PC-3 (cell line): ENCODE measurements around the gene PLXNA1. TPM values are rescaled to one million over a fixed set of nuclear protein-coding genes. Genes with fewer than 3 reads are reported as not detected.

Experiments
- ATAC-seq: fragments of 200-7000 bp; cut with Tn5 transposase; 2 replicates; pipeline ENCODE4 v1.9.1; 2020; ENCODE audit warnings: mild to moderate bottlenecking, moderate library complexity
- BruUV-seq: library from RNA; stranded (reverse); fragments of 400-500 nt; replicated peaks from 2 replicates; lab custom pipeline; 2021; lab: Mats Ljungman, UMichigan
- CTCF ChIA-PET: fragments of 300-600 bp; sonication (Branson Sonifier 250); formaldehyde crosslinking; loops from one replicate; lab custom pipeline; 2022; ENCODE audit warnings: antibody characterized with exemption; lab: Charles Lee
- POLR2A ChIA-PET: fragments of 300-600 bp; sonication (Branson Sonifier 250); formaldehyde crosslinking; loops from one replicate; lab custom pipeline; 2022; ENCODE audit warnings: antibody characterized with exemption; ENCODE audit not compliant: unreplicated experiment; lab: Charles Lee
- DNase-seq: peaks from one replicate; pipeline ENCODE4 v3.0.0-alpha.2; 2015
- H2AFZ ChIP-seq: fragments of 300-600 bp; sonication (generic); 2 replicates; pipeline ENCODE4 v1.6.0; 2016; ENCODE audit warnings: antibody characterized with exemption, low read length
- H3F3A ChIP-seq: fragments of 300-600 bp; sonication (generic); one replicate; pipeline ENCODE4 v1.6.0; 2017; ENCODE audit warnings: antibody characterized with exemption, low read length, control low read depth, mild to moderate bottlenecking; ENCODE audit not compliant: unreplicated experiment
- H3K27ac ChIP-seq: fragments of 300-600 bp; sonication (generic); 2 replicates; pipeline ENCODE4 v1.5.1; 2016; ENCODE audit warnings: mild to moderate bottlenecking, low read length
- H3K27me3 ChIP-seq: fragments of 300-600 bp; sonication (generic); 2 replicates; pipeline ENCODE4 v1.6.1; 2016; ENCODE audit warnings: low read length, mixed read lengths
- H3K36me3 ChIP-seq: fragments of 300-600 bp; sonication (generic); 2 replicates; pipeline ENCODE4 v1.6.1; 2016; ENCODE audit warnings: low read depth, mixed run types, low read length, mixed read lengths
- H3K4me1 ChIP-seq: fragments of 300-600 bp; sonication (generic); 2 replicates; pipeline ENCODE4 v1.5.1; 2016; ENCODE audit warnings: low read length; ENCODE audit not compliant: insufficient read depth
- H3K4me2 ChIP-seq: fragments of 300-600 bp; sonication (generic); 2 replicates; pipeline ENCODE4 v1.6.0; 2016; ENCODE audit warnings: low read length
- H3K4me3 ChIP-seq: fragments of 300-600 bp; sonication (generic); 2 replicates; pipeline ENCODE4 v1.5.1; 2016; ENCODE audit warnings: mild to moderate bottlenecking, low read length, mixed read lengths
- H3K79me2 ChIP-seq: fragments of 300-600 bp; sonication (generic); 2 replicates; pipeline ENCODE4 v1.6.1; 2017; ENCODE audit warnings: low read length, mixed read lengths
- H3K9ac ChIP-seq: fragments of 300-600 bp; sonication (generic); 2 replicates; pipeline ENCODE4 v1.6.0; 2016; ENCODE audit warnings: mild to moderate bottlenecking, low read length
- H3K9me2 ChIP-seq: fragments of 300-600 bp; sonication (generic); replicated peaks from 2 replicates; pipeline ENCODE4 v1.6.1; 2016; ENCODE audit warnings: mixed run types, low read length, mixed read lengths
- H3K9me3 ChIP-seq: fragments of 300-600 bp; sonication (generic); 2 replicates; pipeline ENCODE4 v1.6.1; 2016; ENCODE audit warnings: low read length, mixed read lengths
- H4K20me1 ChIP-seq: fragments of 300-600 bp; sonication (generic); 2 replicates; pipeline ENCODE4 v1.6.1; 2016; ENCODE audit warnings: low read length, mixed read lengths
- CTCF ChIP-seq: fragments of 300-600 bp; sonication (generic); conservative IDR thresholded peaks from 2 replicates; pipeline ENCODE4 v1.5.1; 2017; ENCODE audit warnings: antibody characterized with exemption, low read depth, mild to moderate bottlenecking, low read length
- EZH2 ChIP-seq: fragments of 300-600 bp; sonication (generic); IDR thresholded peaks from one replicate; pipeline ENCODE4 v1.6.1; 2017; ENCODE audit warnings: antibody characterized with exemption, mild to moderate bottlenecking, low read length; ENCODE audit not compliant: unreplicated experiment
- EZH2phosphoT487 ChIP-seq: fragments of 300-600 bp; sonication (generic); IDR thresholded peaks from 2 replicates; pipeline ENCODE4 v1.6.1; 2018; ENCODE audit warnings: mild to moderate bottlenecking, antibody characterized with exemption, low read length, borderline replicate concordance
- intact Hi-C: fragments of 100-400 bp; cut with micrococcal nuclease; formaldehyde crosslinking; loops from 2 replicates; pipeline ENCODE4 v1.9.0; 2023
- total RNA-seq: library from RNA; depleted of rRNA; stranded (reverse); fragments of >200 nt; gene quantifications from 2 replicates; pipeline ENCODE4 v1.2.3, GENCODE V29; 2014

The PLXNA1 gene
- total RNA-seq, 1 experiment from 2014 or later, result 30.0 TPM

- BruUV-seq, result no TSS peak
- H3K9me3 ChIP-seq, result no peaks in the 10 kb centered on the region
Observed at GRCh38 chr3:127020543-127020942, 37.6 kb downstream of the PLXNA1 start.

GRCh38 chr3:127022849-127023248 lies 39.9 kb downstream of the PLXNA1 start:
- no peaks in the 10 kb centered on the region for H3K9me3 ChIP-seq
- H3K27ac ChIP-seq, result no peak overlapping the region
- no peaks in the 10 kb centered on the region for H3K9me2 ChIP-seq
- H3K4me2 ChIP-seq, result no peak overlapping the region
- no TSS peak for BruUV-seq
- intact Hi-C loops, result no loop called here
- no peaks in the 10 kb centered on the region for H4K20me1 ChIP-seq
- no peaks in the 10 kb centered on the region for H3K79me2 ChIP-seq
- peaks cover 3% of the 10 kb centered on the region; the same call in 1 of the 2 replicates for H3K4me1 ChIP-seq
- no peaks in the 10 kb centered on the region for H3K36me3 ChIP-seq
- no peaks in the 10 kb centered on the region for H3K27me3 ChIP-seq
- ATAC-seq, result no peak
- no peak overlapping the region for H3K9ac ChIP-seq
- H2AFZ ChIP-seq, result no peak overlapping the region
- no peak for TF ChIP-seq EZH2
- no peak for TF ChIP-seq CTCF
- no peak for TF ChIP-seq EZH2phosphoT487
- CTCF ChIA-PET, result no interaction called here
- POLR2A ChIA-PET, result no interaction called here
- no peak overlapping the region for H3K4me3 ChIP-seq
- no peak for DNase-seq
- H3F3A ChIP-seq, result no peaks in the 10 kb centered on the region

More at GRCh38 chr3:127020543-127020942, 37.6 kb downstream of the PLXNA1 start:
- TF ChIP-seq CTCF, result no peak
- no peak for TF ChIP-seq EZH2
- TF ChIP-seq EZH2phosphoT487, result no peak
- no peaks in the 10 kb centered on the region for H3F3A ChIP-seq
- no peaks in the 10 kb centered on the region; the same call in 1 of the 2 replicates for H3K36me3 ChIP-seq
- H3K27ac ChIP-seq, result no peak overlapping the region
- no peak overlapping the region for H2AFZ ChIP-seq
- POLR2A ChIA-PET, result no interaction called here
- H3K4me1 ChIP-seq, result peaks cover 3% of the 10 kb centered on the region; the same call in 1 of the 2 replicates
- ATAC-seq, result no peak
- no peaks in the 10 kb centered on the region for H4K20me1 ChIP-seq
- H3K79me2 ChIP-seq, result no peaks in the 10 kb centered on the region
- no peak overlapping the region for H3K4me2 ChIP-seq
- H3K4me3 ChIP-seq, result no peak overlapping the region
- no peaks in the 10 kb centered on the region for H3K9me2 ChIP-seq
- intact Hi-C loops, result no loop called here
- no peak overlapping the region for H3K9ac ChIP-seq
- DNase-seq, result no peak
- CTCF ChIA-PET, result no interaction called here
- no peaks in the 10 kb centered on the region for H3K27me3 ChIP-seq

GRCh38 chr3:127025456-127025855 lies 42.5 kb downstream of the PLXNA1 start:
- Histone ChIP-seq H3K9me3 (no peaks in the 10 kb centered on the region), H3K4me3 (no peak overlapping the region), H3K4me1 (no peaks in the 10 kb centered on the region), H3K4me2 (no peak overlapping the region), H3K36me3 (no peaks in the 10 kb centered on the region; the same call in 1 of the 2 replicates), H3F3A (no peaks in the 10 kb centered on the region), H4K20me1 (no peaks in the 10 kb centered on the region), H3K9me2 (no peaks in the 10 kb centered on the region), H3K27me3 (no peaks in the 10 kb centered on the region), H3K9ac (no peak overlapping the region), H3K79me2 (no peaks in the 10 kb centered on the region), H2AFZ (no peak overlapping the region), H3K27ac (no peak overlapping the region)
- DNase-seq (no peak), ATAC-seq (no peak)
- ChIA-PET CTCF (no interaction called here), POLR2A (no interaction called here)
- BruUV-seq, result no TSS peak
- TF ChIP-seq EZH2phosphoT487, result no peak
- no peak for TF ChIP-seq EZH2
- no peak for TF ChIP-seq CTCF
- intact Hi-C loops, result no loop called here
